GM12878 (cell line): ENCODE measurements around the gene SFXN4. TPM values are rescaled to one million over a fixed set of nuclear protein-coding genes. Genes with fewer than 3 reads are reported as not detected.

Experiments
- BACH1 ChIP-seq: fragments of 450-650 bp; IDR thresholded peaks from 2 replicates; pipeline ENCODE4 v1.6.1; 2017; ENCODE audit warnings: mild to moderate bottlenecking, borderline replicate concordance
- BRCA1 ChIP-seq: IDR thresholded peaks from 2 replicates; pipeline ENCODE4 v1.6.1; 2011; ENCODE audit warnings: low read depth, low read length, improper control_type of control experiment
- CHD2 ChIP-seq: IDR thresholded peaks from 2 replicates; pipeline ENCODE4 v1.6.1; 2011; ENCODE audit warnings: low read depth, low read length, improper control_type of control experiment, borderline replicate concordance
- HDAC6 ChIP-seq: fragments of 200-600 bp; sonication (generic); IDR thresholded peaks from one replicate; pipeline ENCODE4 v1.8.0; 2017; ENCODE audit warnings: antibody characterized with exemption; ENCODE audit not compliant: unreplicated experiment
- HDGF ChIP-seq: fragments of 450-650 bp; IDR thresholded peaks from 2 replicates; pipeline ENCODE4 v1.6.1; 2016; ENCODE audit warnings: antibody characterized with exemption
- LARP7 ChIP-seq: fragments of 450-650 bp; IDR thresholded peaks from 2 replicates; pipeline ENCODE4 v1.6.1; 2017; ENCODE audit warnings: mild to moderate bottlenecking
- MEF2A ChIP-seq: IDR thresholded peaks from 2 replicates; pipeline ENCODE4 v1.6.1; 2011; ENCODE audit warnings: low read depth, mild to moderate bottlenecking, low read length, moderate library complexity; ENCODE audit not compliant: insufficient read depth
- NBN ChIP-seq: fragments of 450-650 bp; IDR thresholded peaks from 2 replicates; pipeline ENCODE4 v1.6.1; 2016
- NFIC ChIP-seq: IDR thresholded peaks from 2 replicates; pipeline ENCODE4 v1.6.1; 2012; ENCODE audit warnings: low read depth, mild to moderate bottlenecking, inconsistent platforms, low read length, moderate library complexity
- NFXL1 ChIP-seq: fragments of 450-650 bp; IDR thresholded peaks from 2 replicates; pipeline ENCODE4 v1.6.1; 2017; ENCODE audit warnings: antibody characterized with exemption, mild to moderate bottlenecking, borderline replicate concordance
- NFYA ChIP-seq: IDR thresholded peaks from 2 replicates; pipeline ENCODE4 v1.6.1; 2011; ENCODE audit warnings: low read depth, mild to moderate bottlenecking, low read length, improper control_type of control experiment, borderline replicate concordance
- NFYB ChIP-seq: IDR thresholded peaks from 2 replicates; pipeline ENCODE4 v1.6.1; 2011; ENCODE audit warnings: low read depth, mild to moderate bottlenecking, low read length, improper control_type of control experiment, moderate library complexity; ENCODE audit not compliant: insufficient read depth
- NR2C2 ChIP-seq: IDR thresholded peaks from 2 replicates; pipeline ENCODE4 v1.6.1; 2011; ENCODE audit warnings: borderline replicate concordance, low read depth; ENCODE audit not compliant: control insufficient read depth, insufficient read length
- NRF1 ChIP-seq: conservative IDR thresholded peaks from 2 replicates; pipeline ENCODE4 v1.6.1; 2011; ENCODE audit warnings: mild to moderate bottlenecking, low read depth, low read length, improper control_type of control experiment
- RAD21 ChIP-seq: IDR thresholded peaks from 2 replicates; pipeline ENCODE4 v1.6.1; 2011; ENCODE audit warnings: mild to moderate bottlenecking, low read depth, low read length, moderate library complexity; ENCODE audit not compliant: insufficient read depth
- SMC3 ChIP-seq: IDR thresholded peaks from 2 replicates; pipeline ENCODE4 v1.6.1; 2011; ENCODE audit warnings: low read length, improper control_type of control experiment, borderline replicate concordance
- SREBF1 ChIP-seq: IDR thresholded peaks from 2 replicates; pipeline ENCODE4 v1.6.1; 2012; ENCODE audit warnings: mild to moderate bottlenecking, low read length
- SRF ChIP-seq, 2 experiments: IDR thresholded peaks; 2 replicates each; pipeline ENCODE4 v1.6.1; 2011; ENCODE audit warnings: low read depth in 2 of 2, low read length in 2 of 2, mild to moderate bottlenecking in 1 of 2, moderate library complexity in 1 of 2
- TAF1 ChIP-seq: IDR thresholded peaks from 2 replicates; pipeline ENCODE4 v1.6.1; 2011; ENCODE audit warnings: mild to moderate bottlenecking, low read depth, low read length, borderline replicate concordance
- TCF12 ChIP-seq: IDR thresholded peaks from 2 replicates; pipeline ENCODE4 v1.6.1; 2011; ENCODE audit warnings: low read depth, mild to moderate bottlenecking, low read length
- ZNF207 ChIP-seq: fragments of 450-650 bp; IDR thresholded peaks from 2 replicates; pipeline ENCODE4 v1.6.1; 2014; ENCODE audit warnings: antibody characterized with exemption, mild to moderate bottlenecking, borderline replicate concordance
- polyA plus RNA-seq, 11 experiments: library from polyadenylated mRNA; depleted of rRNA in 4 of 11; unstranded in 6 of 11; stranded (reverse) in 5 of 11; fragments of >200 nt; fragmentation: Nextera tagmentation in 4 of 11; fragmentation: Illumina TruSeq in 1 of 11; extraction: Ambion mirVana in 4 of 11; extraction: Trizol in 1 of 11; gene quantifications; 1 replicate in 1 of 11; 2 replicates in 10 of 11; pipeline versions ENCODE4 v1.2.1 to v1.2.3, GENCODE V29; 2011 to 2016; ENCODE audit warnings: inconsistent platforms in 2 of 11, missing spikeins in 2 of 11, low read depth in 1 of 11
- total RNA-seq, 4 experiments: library from RNA; depleted of rRNA in 3 of 4; stranded (reverse); fragments of >200 nt in 3 of 4; fragmentation: Illumina TruSeq in 1 of 4; extraction: Trizol in 1 of 4; gene quantifications; 2 replicates each; pipeline versions ENCODE4 v1.2.1 to v1.2.3, GENCODE V29; 2013 to 2021
- TF ChIP-seq, protein P1 (sequence below): fragments of 450-650 bp; conservative IDR thresholded peaks from 2 replicates; pipeline ENCODE4 v1.6.1; 2017; ENCODE audit warnings: mild to moderate bottlenecking, moderate library complexity
- TF ChIP-seq, protein P2 (sequence below): fragments of 450-650 bp; IDR thresholded peaks from 2 replicates; pipeline ENCODE4 v1.6.1; 2018; ENCODE audit warnings: mild to moderate bottlenecking, low read depth, moderate library complexity; ENCODE audit not compliant: partially characterized antibody
- TF ChIP-seq, protein P3 (sequence below): IDR thresholded peaks from 2 replicates; pipeline ENCODE4 v1.6.1; 2011; ENCODE audit warnings: borderline replicate concordance, low read depth, mild to moderate bottlenecking, moderate library complexity, mixed read lengths, low read length; ENCODE audit not compliant: insufficient read depth; ENCODE audit errors: extremely low read length
- TF ChIP-seq, protein P4 (sequence below): IDR thresholded peaks from 2 replicates; pipeline ENCODE4 v1.6.1; 2011; ENCODE audit warnings: low read depth, mild to moderate bottlenecking, low read length, moderate library complexity, borderline replicate concordance; ENCODE audit errors: extremely low read depth

The SFXN4 gene
- total and polyA plus RNA-seq, 10 of the 15 experiments (the other 5 are each of a cell fraction or from before 2014, with no cell fraction given), result 40.7 to 111 (median 48.8) TPM

DNA sequence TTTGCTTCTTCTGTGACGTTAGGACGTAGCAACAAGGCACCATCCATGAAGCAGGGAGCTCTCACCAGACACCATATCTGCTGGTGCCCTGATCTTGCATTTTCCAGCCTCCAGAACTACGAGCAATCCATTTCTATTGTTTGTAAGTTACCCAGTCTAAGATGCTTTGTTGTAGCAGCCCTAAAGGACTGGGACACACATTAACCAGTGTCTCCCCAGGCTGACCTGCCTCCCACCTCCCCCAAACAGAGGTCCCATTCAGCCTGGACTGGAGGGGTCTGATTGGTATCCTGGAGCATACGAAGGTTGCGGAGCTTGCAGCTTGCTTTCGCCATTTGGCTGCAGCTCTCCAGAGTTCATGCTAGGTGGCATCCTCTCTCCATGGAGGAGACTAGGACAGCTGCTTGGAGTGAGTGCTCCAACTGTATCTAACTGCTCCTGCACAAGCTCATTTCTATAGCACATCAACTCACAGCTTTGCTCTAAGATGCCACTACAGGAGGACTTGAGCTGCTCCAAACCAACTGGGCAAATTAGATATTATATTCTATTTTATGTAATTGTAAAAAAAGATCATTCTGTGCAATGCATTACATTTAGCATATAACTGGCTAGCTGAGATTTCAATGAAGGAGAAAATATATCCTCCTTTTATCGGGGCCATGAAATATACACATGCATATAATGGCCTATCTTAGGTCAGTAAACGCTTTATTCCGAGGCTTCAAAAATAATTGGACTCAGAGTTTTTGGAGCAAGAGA, 33.9 kb upstream of the SFXN4 start (continued):
- TF ChIP-seq, protein P1, sequence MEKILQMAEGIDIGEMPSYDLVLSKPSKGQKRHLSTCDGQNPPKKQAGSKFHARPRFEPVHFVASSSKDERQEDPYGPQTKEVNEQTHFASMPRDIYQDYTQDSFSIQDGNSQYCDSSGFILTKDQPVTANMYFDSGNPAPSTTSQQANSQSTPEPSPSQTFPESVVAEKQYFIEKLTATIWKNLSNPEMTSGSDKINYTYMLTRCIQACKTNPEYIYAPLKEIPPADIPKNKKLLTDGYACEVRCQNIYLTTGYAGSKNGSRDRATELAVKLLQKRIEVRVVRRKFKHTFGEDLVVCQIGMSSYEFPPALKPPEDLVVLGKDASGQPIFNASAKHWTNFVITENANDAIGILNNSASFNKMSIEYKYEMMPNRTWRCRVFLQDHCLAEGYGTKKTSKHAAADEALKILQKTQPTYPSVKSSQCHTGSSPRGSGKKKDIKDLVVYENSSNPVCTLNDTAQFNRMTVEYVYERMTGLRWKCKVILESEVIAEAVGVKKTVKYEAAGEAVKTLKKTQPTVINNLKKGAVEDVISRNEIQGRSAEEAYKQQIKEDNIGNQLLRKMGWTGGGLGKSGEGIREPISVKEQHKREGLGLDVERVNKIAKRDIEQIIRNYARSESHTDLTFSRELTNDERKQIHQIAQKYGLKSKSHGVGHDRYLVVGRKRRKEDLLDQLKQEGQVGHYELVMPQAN, result no peak
- TF ChIP-seq MEF2A (no peak), BACH1 (no peak), NBN (no peak), NRF1 (no peak), NFYA (no peak), HDAC6 (no peak), NFYB (no peak), ZNF207 (no peak), LARP7 (no peak), BRCA1 (no peak), SRF (IDR thresholded peaks at IDR 0.05; ENCODE audit: low read depth in 2 of 2, low read length in 2 of 2) (no peak), NFXL1 (no peak), TCF12 (peak; percentile 62; the same call in 1 of the 2 replicates), NFIC (no peak), RAD21 (peak; percentile 84), TAF1 (no peak), SMC3 (peak; percentile 79), NR2C2 (no peak), CHD2 (no peak), HDGF (no peak), SREBF1 (no peak)
- TF ChIP-seq, protein P2, sequence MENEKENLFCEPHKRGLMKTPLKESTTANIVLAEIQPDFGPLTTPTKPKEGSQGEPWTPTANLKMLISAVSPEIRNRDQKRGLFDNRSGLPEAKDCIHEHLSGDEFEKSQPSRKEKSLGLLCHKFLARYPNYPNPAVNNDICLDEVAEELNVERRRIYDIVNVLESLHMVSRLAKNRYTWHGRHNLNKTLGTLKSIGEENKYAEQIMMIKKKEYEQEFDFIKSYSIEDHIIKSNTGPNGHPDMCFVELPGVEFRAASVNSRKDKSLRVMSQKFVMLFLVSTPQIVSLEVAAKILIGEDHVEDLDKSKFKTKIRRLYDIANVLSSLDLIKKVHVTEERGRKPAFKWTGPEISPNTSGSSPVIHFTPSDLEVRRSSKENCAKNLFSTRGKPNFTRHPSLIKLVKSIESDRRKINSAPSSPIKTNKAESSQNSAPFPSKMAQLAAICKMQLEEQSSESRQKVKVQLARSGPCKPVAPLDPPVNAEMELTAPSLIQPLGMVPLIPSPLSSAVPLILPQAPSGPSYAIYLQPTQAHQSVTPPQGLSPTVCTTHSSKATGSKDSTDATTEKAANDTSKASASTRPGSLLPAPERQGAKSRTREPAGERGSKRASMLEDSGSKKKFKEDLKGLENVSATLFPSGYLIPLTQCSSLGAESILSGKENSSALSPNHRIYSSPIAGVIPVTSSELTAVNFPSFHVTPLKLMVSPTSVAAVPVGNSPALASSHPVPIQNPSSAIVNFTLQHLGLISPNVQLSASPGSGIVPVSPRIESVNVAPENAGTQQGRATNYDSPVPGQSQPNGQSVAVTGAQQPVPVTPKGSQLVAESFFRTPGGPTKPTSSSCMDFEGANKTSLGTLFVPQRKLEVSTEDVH, result no peak
- TF ChIP-seq, protein P3, sequence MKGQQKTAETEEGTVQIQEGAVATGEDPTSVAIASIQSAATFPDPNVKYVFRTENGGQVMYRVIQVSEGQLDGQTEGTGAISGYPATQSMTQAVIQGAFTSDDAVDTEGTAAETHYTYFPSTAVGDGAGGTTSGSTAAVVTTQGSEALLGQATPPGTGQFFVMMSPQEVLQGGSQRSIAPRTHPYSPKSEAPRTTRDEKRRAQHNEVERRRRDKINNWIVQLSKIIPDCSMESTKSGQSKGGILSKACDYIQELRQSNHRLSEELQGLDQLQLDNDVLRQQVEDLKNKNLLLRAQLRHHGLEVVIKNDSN, result no peak
- TF ChIP-seq, protein P4, sequence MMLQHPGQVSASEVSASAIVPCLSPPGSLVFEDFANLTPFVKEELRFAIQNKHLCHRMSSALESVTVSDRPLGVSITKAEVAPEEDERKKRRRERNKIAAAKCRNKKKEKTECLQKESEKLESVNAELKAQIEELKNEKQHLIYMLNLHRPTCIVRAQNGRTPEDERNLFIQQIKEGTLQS, result no peak
